ENCODE data around the gene OMP.
"Not testable (repeated sequence)": the region's sequence is repeated elsewhere in the genome, so short reads cannot be mapped to it uniquely, and the experiment has no call there.

The OMP gene, protein sequence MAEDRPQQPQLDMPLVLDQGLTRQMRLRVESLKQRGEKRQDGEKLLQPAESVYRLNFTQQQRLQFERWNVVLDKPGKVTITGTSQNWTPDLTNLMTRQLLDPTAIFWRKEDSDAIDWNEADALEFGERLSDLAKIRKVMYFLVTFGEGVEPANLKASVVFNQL

DNA sequence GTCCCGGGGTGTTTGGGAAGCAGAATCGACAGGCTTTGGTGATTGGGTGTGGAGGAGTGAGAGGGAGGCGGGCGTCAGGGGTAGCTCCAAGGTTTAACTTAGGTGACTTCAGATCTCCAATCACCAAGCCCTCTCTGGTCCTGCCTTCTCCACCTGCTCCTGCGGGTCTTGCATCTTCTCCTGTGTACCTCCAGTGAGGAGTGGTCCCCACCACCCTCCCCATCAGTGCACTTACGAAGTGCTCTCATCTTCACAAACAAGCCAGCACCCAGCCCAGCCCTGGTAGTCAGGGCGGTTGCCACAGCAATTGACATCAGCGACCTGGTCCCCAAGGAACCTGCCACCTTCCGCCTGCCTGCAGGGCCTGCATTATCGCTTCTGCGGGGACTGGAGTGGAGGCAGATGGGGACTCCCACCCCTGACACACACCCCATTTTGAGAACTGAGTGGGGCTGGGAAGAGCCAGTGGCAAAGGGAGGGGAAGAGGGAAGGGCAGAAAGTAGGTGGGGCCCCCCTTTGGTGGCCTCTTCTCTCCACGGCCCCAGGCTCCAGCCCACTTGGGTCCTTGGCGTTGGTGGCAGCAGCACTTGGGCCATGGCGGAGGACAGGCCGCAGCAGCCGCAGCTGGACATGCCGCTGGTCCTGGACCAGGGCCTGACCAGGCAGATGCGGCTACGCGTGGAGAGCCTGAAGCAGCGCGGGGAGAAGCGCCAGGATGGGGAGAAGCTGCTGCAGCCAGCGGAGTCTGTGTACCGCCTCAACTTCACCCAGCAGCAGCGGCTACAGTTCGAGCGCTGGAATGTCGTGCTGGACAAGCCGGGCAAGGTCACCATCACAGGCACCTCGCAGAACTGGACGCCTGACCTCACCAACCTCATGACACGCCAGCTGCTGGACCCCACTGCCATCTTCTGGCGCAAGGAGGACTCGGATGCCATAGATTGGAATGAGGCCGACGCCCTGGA lies at the start of gene OMP:
Gene OMP (plus strand): TSS at position 595 of the 965 bp plus-strand sequence. CDS start 0 bp downstream, at position 595.
- no peak for DNase-seq

DNA sequence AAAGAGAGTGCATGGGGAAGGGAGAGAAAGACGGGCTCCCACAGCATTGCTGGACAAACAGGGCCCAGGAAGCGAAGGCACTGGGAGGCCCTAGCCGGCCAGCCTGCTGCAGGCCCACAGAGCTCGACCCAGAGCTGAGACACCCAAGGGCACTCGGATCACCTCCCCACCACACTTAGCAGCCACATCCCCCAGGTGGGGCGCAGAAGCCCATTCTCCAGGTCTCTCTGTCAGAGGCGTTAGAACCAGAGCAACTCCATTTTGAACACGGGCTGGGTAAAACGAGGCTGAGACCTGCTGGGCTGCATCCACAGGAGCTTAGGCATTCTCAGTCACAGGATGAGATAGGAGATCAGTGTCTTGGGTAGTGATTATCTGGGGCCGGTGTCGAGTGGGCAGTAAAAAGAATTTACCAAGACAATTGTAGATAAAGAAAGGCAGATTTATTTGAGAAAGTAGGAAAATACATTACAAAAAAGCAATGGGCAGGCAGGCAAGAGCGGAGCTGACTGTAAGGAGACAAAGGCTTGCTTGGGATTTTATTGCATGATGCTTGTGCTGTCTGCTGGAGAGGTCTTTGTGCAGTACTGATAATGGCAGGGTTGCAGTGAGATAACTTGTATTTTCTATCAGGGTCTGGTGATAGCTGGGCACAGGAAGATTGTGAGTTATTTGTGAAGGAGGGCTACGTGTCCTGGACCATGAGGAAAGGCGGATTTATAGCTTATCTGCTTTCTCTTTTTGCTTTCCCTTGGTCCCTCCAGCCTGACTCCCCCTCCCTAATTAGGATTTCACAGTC lies 49.2 kb upstream of the OMP start:
- DNase-seq, result no peak

- DNase-seq, result no peak
These were observed 48.6 kb upstream of the OMP start for GRCh38 chr11:77054084-77054483.

DNA sequence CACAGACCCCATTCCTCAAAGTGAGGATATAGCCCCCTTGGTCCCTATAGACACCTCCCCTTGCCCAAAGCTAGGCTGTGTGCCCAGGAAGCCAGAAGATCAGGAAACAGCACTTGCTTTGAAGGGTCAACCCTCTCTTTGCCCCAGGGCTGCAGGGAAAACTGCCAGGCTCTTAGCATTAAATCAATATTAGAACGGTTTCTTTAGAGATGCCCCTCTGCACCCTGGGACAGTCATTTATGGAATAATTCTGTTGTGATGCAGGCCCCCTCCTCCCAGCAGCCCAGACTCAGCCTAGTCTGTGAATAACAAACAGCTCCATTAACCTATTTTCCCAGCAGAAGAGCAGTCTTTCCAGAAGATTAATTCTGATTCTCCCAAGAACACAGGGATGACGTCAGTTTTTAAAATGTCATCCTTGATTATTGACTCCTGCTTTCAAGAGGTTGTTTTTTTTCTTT lies 47.5 kb upstream of the OMP start:
- no peak for DNase-seq

- DNase-seq, result no peak
These were observed 46.7 kb upstream of the OMP start for GRCh38 chr11:77055913-77056312.

DNA sequence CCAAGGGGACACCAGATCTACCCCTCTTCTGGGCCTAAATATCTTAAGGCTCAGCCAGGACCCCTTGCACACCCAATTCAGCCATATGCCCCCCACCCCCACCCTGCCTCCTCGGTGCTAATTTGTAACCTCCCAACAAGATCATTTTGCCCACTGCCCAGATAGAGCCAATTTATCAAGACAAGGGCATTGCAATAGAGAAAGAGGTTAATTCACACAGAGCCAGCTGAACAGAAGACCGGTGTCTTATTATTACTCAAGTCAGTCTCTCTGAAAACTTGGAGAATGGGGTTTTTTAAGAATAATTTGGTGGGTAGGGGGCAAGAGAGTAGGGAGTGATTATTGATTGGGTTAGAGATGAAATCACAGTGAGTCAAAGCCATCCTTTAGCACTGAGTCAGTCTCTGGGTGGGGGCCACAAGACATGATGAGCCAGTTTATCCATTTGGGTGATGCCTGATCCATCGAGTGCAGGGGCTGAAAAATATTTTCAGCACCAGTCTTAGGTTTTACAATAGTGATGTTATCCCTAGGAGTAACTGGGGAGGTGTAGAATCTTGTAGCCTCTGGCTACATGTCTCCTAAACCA lies 45.7 kb upstream of the OMP start:
- no peak for DNase-seq

GRCh38 chr11:77057938-77058474 lies 44.6 kb upstream of the OMP start:
- DNase-seq, result no peak

DNA sequence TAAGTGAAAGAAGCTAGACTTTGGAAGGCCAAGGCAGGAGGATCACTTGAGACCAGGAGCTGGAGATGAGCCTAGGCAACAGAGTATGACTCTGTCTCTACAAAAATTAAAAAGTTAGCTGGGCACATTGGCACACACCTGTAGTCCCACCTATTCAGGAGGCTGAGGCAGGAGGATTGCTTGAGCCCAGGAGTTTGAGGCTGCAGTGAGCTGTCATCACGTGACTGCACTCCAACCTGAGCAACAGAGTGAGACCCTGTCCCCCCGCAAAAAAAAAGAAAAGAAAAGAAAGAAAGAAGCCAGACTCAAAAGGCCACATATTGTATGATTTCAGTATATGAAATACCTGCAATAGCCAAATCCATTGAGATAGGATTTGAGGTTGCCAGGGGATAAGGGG lies 43.7 kb upstream of the OMP start:
- DNase-seq, result no peak

DNA sequence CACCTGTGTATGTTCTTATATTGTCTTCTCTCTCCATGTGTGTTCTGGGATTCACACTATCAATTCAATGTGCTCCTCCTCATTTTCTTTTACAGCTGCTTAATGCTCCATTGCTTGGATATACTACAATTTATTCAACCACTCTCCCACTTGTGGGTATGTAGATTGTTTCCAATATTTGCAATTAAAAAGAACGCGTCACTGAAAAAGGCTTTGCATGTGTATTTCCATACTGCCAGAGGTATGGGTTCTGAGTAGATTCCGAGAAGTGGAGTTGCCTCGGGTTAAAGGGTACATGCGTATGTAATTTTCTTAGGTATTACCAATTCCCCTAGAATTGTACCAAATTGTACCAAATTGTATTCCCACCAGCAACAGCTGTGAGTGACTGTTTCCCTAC lies 42.8 kb upstream of the OMP start:
- no peak for DNase-seq

DNA sequence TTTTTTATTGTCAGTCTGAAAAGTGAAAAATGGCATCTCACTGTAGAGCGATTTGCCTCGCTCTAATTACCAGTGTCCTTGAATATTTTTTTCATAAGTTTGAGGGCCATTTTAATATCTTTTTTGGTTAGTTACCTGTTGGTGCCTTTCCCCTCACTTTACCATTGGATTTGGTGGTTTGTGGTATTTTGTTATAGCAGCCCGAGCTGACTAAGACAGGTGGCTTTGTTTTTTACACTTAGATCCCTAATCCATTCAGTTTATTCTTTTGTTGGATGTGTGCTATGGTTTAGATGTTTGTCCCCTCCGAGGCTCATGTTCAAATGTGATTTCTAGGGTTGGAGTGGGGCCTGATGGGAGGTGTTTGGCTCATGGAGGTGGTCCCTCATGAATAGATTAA lies 42.4 kb upstream of the OMP start:
- DNase-seq, result no peak

GRCh38 chr11:77061258-77061657 lies 41.4 kb upstream of the OMP start:
- not testable (repeated sequence) for DNase-seq

GRCh38 chr11:77062924-77063323 lies 39.7 kb upstream of the OMP start:
- no peak for DNase-seq

GRCh38 chr11:77063407-77063806 lies 39.2 kb upstream of the OMP start:
- no peak for DNase-seq

GRCh38 chr11:77063861-77064260 lies 38.8 kb upstream of the OMP start:
- DNase-seq, result no peak

DNA sequence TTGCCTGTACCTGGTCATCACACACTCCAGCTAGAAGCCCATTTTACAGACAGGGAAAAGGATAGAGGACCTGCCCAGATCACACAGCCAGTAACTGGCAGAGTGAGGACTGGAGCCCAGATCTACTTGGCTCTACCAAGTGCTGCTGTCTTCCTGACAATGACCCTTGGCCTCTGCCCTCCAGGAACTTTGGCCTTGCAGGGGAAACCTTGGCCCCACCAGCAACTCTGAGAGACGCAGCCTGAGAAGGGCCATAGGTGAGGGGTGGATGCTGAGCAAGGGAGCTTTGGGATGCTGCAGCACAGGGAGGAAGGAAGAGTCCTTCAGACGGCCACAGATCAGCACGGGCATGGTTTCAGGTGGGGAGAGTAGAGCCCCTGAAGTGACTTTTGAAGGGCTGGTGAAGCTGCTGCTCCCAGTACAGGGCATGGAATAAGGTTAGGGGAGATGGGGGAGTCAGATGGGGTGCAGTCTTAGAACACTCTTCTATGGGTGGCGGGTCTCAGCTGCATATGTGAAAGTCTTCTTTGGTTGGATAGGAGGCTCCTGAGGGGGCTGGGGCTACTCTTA lies 37.9 kb upstream of the OMP start:
- DNase-seq, result no peak

- DNase-seq, result no peak
These were observed 36.8 kb upstream of the OMP start for GRCh38 chr11:77065878-77066228.

- DNase-seq, result peak; percentile 49 to 63
These were observed 36.2 kb upstream of the OMP start, which contains the start of gene CAPN5 for GRCh38 chr11:77066229-77067042. Gene CAPN5, plus strand, starts transcription at chr11:77066971. Its CDS starts 17,916 bp downstream, at chr11:77084887.

- DNase-seq, result no peak
These were observed 34.7 kb upstream of the OMP start for GRCh38 chr11:77067861-77068443.

GRCh38 chr11:77068457-77069335 lies 33.9 kb upstream of the OMP start:
- no peak for DNase-seq

Data from cerebellar nuclear complex (tissue), 1 donor.